Measurements from ENCODE around the gene NUMBL.

NUMBL gene

DNA sequence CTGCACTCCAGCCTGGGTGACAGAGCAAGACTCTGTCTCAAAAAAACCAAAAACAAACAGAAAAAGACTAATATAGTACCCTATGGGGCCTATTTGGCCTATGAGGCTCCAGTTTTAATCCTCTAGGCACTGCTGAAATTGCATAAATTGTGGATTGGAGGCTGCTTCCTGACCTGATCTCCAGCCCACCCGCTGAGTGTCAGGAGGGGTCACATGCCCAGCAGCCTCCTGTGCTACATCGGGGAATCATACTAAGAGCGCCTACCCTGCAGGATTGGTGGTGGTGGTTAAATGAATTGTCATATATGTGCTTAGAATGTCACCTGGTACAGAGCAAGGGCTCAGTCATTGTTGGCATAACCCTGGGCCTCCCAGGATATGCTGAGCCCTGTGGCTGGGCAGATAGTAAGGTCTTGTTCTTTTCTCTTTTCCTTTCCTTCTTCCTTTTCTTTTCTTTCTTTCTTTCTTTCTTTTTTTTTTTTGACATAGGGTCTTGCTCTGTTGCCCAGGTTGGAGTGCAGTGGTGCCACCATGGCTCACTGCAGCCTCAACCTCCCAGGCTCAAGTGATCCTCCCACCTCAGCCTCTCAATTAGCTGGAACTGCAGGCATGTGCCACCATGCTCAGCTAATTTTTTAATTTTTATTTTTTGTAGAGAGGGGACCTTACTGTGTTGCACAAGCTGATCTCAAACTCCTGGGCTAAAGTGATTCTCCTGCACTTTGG is 58.0 kb downstream of the NUMBL start:
- POLR2A ChIA-PET, result no interaction called here
- H3K9me3 ChIP-seq (ENCODE audit: control extremely low read depth in 1 of 5, control insufficient read depth in 4 of 5, insufficient read depth in 2 of 5, low read depth in 1 of 5, low read length in 4 of 5), result no peaks in the 10 kb centered on the region
- CTCF ChIA-PET, result interaction anchor here (0.9 to 3.5 kb wide), 5 partner anchors 9 to 62 kb away, joined by 3 to 42 read pairs (median 4); no protein-coding TSS in a partner anchor
- peaks cover 0 to 5% (median 0%) of the 10 kb centered on the region in 5 experiments for H3K27me3 ChIP-seq (replicated peaks in 2 of 5; ENCODE audit: control insufficient read depth in 4 of 5, insufficient read depth in 5 of 5, low read length in 4 of 5)
- no CpG with 5 or more reads among the region's 3 CpGs for WGBS (ENCODE audit: insufficient coverage)
- H3K36me3 ChIP-seq (ENCODE audit: control insufficient read depth in 4 of 4, insufficient read depth in 4 of 4, low read length in 3 of 4), result peaks cover 0 to 22% (median 4%) of the 10 kb centered on the region in 4 experiments
- DNase-seq, result no peak
- H3K4me3 ChIP-seq (ENCODE audit: control insufficient read depth in 1 of 7, extremely low read depth in 1 of 7, insufficient read depth in 4 of 7, low read depth in 2 of 7, low read length in 6 of 7), result no peak overlapping the region
- peaks cover 0 to 3% (median 3%) of the 10 kb centered on the region in 4 experiments for H3K4me1 ChIP-seq (ENCODE audit: control extremely low read depth in 1 of 4, control insufficient read depth in 4 of 4, insufficient read depth in 4 of 4, low read length in 3 of 4)
- H3K27ac ChIP-seq (ENCODE audit: insufficient read depth in 1 of 2, low read depth in 1 of 2, low read length in 2 of 2, poor library complexity in 1 of 2, severe bottlenecking in 2 of 2), result no peak overlapping the region

DNA sequence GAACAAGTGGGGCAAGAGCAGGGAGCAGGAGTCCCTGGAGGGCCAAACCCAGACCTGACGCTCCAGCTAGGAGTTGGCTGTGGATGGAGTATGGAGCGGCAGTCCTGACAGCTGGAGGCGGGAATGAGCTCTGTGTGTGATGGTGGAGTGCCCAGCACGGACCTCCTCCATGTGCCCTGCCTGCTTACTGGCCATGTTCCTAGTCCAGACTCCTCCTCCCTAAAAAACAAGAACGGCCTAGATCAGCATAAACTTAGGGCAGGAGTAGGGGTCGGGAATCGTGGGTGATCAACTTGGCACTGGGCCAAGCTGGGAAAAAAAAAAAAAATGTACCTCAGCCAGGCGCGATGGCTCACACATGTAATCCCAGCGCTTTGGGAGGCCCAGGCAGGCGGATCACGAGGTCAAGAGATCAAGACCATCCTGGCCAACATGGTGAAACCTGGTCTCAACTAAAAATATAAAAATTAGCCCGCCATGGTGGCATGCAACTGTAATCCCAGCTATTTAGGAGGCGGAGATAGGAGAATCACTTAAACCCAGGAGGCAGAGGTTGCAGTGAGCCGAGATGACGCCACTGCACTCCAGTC is 59.8 kb downstream of the NUMBL start:
- CTCF ChIA-PET, result interaction anchor here (1.2 kb wide), 1 partner anchor 15 kb away, joined by 4 read pairs; no protein-coding TSS in a partner anchor
- POLR2A ChIA-PET, result no interaction called here
- H3K4me3 ChIP-seq (ENCODE audit: control insufficient read depth in 1 of 7, extremely low read depth in 1 of 7, insufficient read depth in 4 of 7, low read depth in 2 of 7, low read length in 6 of 7), result no peak overlapping the region
- peaks cover 0 to 39% (median 9%) of the 10 kb centered on the region in 4 experiments for H3K36me3 ChIP-seq (ENCODE audit: control insufficient read depth in 4 of 4, insufficient read depth in 4 of 4, low read length in 3 of 4)
- no peak overlapping the region for H3K27ac ChIP-seq (ENCODE audit: insufficient read depth in 1 of 2, low read depth in 1 of 2, low read length in 2 of 2, poor library complexity in 1 of 2, severe bottlenecking in 2 of 2)
- no peaks in the 10 kb centered on the region for H3K9me3 ChIP-seq (ENCODE audit: control extremely low read depth in 1 of 5, control insufficient read depth in 4 of 5, insufficient read depth in 2 of 5, low read depth in 1 of 5, low read length in 4 of 5)
- peaks cover 0 to 3% (median 3%) of the 10 kb centered on the region in 4 experiments for H3K4me1 ChIP-seq (ENCODE audit: control extremely low read depth in 1 of 4, control insufficient read depth in 4 of 4, insufficient read depth in 4 of 4, low read length in 3 of 4)
- no peak for DNase-seq
- peaks cover 0 to 5% (median 0%) of the 10 kb centered on the region in 5 experiments for H3K27me3 ChIP-seq (replicated peaks in 2 of 5; ENCODE audit: control insufficient read depth in 4 of 5, insufficient read depth in 5 of 5, low read length in 4 of 5)
- WGBS (ENCODE audit: insufficient coverage), result 82% methylated on average over 12 of the region's 16 CpGs

DNA sequence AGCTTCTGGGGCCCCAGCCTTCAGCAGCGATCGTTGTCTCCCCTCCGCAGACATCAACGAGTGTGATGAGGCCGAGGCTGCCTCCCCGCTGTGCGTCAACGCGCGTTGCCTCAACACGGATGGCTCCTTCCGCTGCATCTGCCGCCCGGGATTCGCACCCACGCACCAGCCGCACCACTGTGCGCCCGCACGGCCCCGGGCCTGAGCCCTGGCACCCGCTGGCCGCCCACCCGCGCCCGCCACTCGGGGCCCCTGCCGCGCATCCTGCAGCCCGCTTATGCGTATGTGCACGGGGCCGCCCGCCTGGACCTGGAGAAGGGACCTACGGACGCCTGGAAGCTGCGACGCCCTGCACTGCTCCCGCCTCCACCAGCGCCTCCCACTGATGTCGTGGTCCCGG is 61.1 kb downstream of the NUMBL start:
- 96% methylated on average over 42 of the region's 42 CpGs for WGBS (ENCODE audit: insufficient coverage)
- no peak for DNase-seq
- H3K4me3 ChIP-seq (ENCODE audit: control insufficient read depth in 1 of 7, extremely low read depth in 1 of 7, insufficient read depth in 4 of 7, low read depth in 2 of 7, low read length in 6 of 7), result no peak overlapping the region
- peaks cover 0 to 2% (median 2%) of the 10 kb centered on the region in 4 experiments for H3K4me1 ChIP-seq (ENCODE audit: control extremely low read depth in 1 of 4, control insufficient read depth in 4 of 4, insufficient read depth in 4 of 4, low read length in 3 of 4)
- H3K36me3 ChIP-seq (ENCODE audit: control insufficient read depth in 4 of 4, insufficient read depth in 4 of 4, low read length in 3 of 4), result peaks cover 0 to 46% (median 11%) of the 10 kb centered on the region in 4 experiments
- CTCF ChIA-PET, result no interaction called here
- H3K9me3 ChIP-seq (ENCODE audit: control extremely low read depth in 1 of 5, control insufficient read depth in 4 of 5, insufficient read depth in 2 of 5, low read depth in 1 of 5, low read length in 4 of 5), result no peaks in the 10 kb centered on the region
- peaks cover 0 to 5% (median 0%) of the 10 kb centered on the region in 5 experiments for H3K27me3 ChIP-seq (replicated peaks in 2 of 5; ENCODE audit: control insufficient read depth in 4 of 5, insufficient read depth in 5 of 5, low read length in 4 of 5)
- H3K27ac ChIP-seq (ENCODE audit: insufficient read depth in 1 of 2, low read depth in 1 of 2, low read length in 2 of 2, poor library complexity in 1 of 2, severe bottlenecking in 2 of 2), result no peak overlapping the region
- POLR2A ChIA-PET, result no interaction called here

DNA sequence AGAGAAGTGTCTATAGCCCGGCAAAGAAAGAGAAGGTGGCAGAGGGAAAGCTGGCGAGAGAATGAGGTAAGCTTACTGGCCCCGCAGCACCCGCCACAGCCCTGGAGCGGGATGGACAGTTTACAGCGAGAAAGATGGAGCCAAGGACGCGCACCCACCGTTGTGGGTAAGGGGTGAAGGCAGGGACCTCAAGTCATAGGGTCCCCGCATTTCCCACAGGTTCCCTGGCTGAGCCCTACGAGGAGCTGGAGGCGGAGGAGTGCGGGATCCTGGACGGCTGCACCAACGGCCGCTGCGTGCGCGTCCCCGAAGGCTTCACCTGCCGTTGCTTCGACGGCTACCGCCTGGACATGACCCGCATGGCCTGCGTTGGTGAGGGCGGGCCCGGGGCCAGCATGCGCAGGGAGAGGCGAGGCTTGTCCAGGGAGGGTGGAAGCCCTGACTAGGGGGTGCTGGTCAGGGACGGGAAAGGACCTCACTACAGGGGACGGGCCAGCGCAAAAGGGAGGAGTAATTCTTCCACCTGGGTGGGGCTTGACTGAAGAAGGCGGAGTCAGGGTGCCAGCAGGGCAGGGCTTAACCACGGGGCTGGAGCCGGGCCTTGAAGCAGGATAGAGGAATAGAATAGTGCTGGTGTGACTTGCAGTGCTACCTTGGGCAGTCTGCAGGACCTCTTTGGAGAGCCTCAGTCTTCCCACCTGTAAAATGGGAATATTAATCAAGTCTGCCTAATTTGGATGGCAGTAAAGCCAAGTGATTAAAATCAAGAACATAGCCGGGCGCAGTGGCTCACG is 62.8 kb downstream of the NUMBL start:
- H3K36me3 ChIP-seq (ENCODE audit: control insufficient read depth in 4 of 4, insufficient read depth in 4 of 4, low read length in 3 of 4), result peaks cover 0 to 60% (median 15%) of the 10 kb centered on the region in 4 experiments
- no peak for DNase-seq
- WGBS (ENCODE audit: insufficient coverage), result 95% methylated on average over 37 of the region's 39 CpGs
- no peaks in the 10 kb centered on the region for H3K4me1 ChIP-seq (ENCODE audit: control extremely low read depth in 1 of 4, control insufficient read depth in 4 of 4, insufficient read depth in 4 of 4, low read length in 3 of 4)
- H3K9me3 ChIP-seq (ENCODE audit: control extremely low read depth in 1 of 5, control insufficient read depth in 4 of 5, insufficient read depth in 2 of 5, low read depth in 1 of 5, low read length in 4 of 5), result no peaks in the 10 kb centered on the region
- ChIA-PET CTCF (no interaction called here), POLR2A (no interaction called here)
- no peak overlapping the region for H3K4me3 ChIP-seq (ENCODE audit: control insufficient read depth in 1 of 7, extremely low read depth in 1 of 7, insufficient read depth in 4 of 7, low read depth in 2 of 7, low read length in 6 of 7)
- no peaks in the 10 kb centered on the region for H3K27me3 ChIP-seq (replicated peaks in 2 of 5; ENCODE audit: control insufficient read depth in 4 of 5, insufficient read depth in 5 of 5, low read length in 4 of 5)
- no peak overlapping the region for H3K27ac ChIP-seq (ENCODE audit: insufficient read depth in 1 of 2, low read depth in 1 of 2, low read length in 2 of 2, poor library complexity in 1 of 2, severe bottlenecking in 2 of 2)

DNA sequence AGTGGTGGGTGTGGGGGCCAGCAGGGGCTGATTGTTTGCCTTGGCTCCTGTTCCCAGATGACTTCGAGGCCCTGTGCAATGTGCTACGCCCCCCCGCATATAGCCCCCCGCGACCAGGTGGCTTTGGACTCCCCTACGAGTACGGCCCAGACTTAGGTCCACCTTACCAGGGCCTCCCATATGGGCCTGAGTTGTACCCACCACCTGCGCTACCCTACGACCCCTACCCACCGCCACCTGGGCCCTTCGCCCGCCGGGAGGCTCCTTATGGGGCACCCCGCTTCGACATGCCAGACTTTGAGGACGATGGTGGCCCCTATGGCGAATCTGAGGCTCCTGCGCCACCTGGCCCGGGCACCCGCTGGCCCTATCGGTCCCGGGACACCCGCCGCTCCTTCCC is 63.5 kb downstream of the NUMBL start:
- CTCF ChIA-PET, result no interaction called here
- H3K4me1 ChIP-seq (ENCODE audit: control extremely low read depth in 1 of 4, control insufficient read depth in 4 of 4, insufficient read depth in 4 of 4, low read length in 3 of 4), result no peaks in the 10 kb centered on the region

DNA sequence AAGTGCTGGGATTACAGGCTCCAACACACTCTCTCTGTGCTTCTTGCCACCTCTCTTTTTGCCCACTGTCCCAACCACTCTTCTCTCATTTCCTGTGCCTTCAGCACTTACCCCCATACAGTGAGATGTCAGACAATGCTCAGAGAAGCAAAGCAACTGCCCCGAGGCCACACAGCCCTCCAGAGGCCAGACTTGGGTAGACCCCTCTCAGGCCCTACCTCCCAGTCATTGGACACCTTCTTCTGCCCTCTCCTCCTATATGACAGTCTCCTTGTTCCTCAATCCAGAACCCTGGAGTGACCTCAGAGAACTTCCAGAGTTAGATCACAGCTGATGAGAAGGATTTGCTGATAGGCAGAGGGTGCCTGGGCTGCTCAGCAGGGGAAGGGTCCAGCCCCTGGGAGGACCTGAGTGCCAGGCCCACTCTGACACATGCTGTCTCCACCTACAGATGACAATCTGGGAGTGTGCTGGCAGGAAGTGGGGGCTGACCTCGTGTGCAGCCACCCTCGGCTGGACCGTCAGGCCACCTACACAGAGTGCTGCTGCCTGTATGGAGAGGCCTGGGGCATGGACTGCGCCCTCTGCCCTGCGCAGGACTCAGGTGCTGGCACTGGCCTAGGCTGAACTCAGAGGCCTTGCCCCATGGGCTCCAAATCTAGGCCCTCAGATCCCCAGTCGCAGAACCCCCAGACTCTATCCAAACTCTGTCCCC is 64.9 kb downstream of the NUMBL start:
- H3K4me3 ChIP-seq (ENCODE audit: control insufficient read depth in 1 of 7, extremely low read depth in 1 of 7, insufficient read depth in 4 of 7, low read depth in 2 of 7, low read length in 6 of 7), result no peak overlapping the region
- H3K4me1 ChIP-seq (ENCODE audit: control extremely low read depth in 1 of 4, control insufficient read depth in 4 of 4, insufficient read depth in 4 of 4, low read length in 3 of 4), result no peaks in the 10 kb centered on the region
- H3K9me3 ChIP-seq (ENCODE audit: control extremely low read depth in 1 of 5, control insufficient read depth in 4 of 5, insufficient read depth in 2 of 5, low read depth in 1 of 5, low read length in 4 of 5), result no peaks in the 10 kb centered on the region
- WGBS (ENCODE audit: insufficient coverage), result 91% methylated on average over 6 of the region's 7 CpGs
- no peaks in the 10 kb centered on the region for H3K27me3 ChIP-seq (replicated peaks in 2 of 5; ENCODE audit: control insufficient read depth in 4 of 5, insufficient read depth in 5 of 5, low read length in 4 of 5)
- ChIA-PET POLR2A (no interaction called here), CTCF (interaction anchor here (1.2 to 6.5 kb wide), 2 partner anchors 8 to 84 kb away, joined by 4 to 42 read pairs; no protein-coding TSS in a partner anchor)
- H3K36me3 ChIP-seq (ENCODE audit: control insufficient read depth in 4 of 4, insufficient read depth in 4 of 4, low read length in 3 of 4), result peaks cover 0 to 74% (median 20%) of the 10 kb centered on the region in 4 experiments
- no peak for DNase-seq
- H3K27ac ChIP-seq (ENCODE audit: insufficient read depth in 1 of 2, low read depth in 1 of 2, low read length in 2 of 2, poor library complexity in 1 of 2, severe bottlenecking in 2 of 2), result no peak overlapping the region

More for the DNA sequence above, 63.5 kb downstream of the NUMBL start:
- no peak overlapping the region for H3K4me3 ChIP-seq (ENCODE audit: control insufficient read depth in 1 of 7, extremely low read depth in 1 of 7, insufficient read depth in 4 of 7, low read depth in 2 of 7, low read length in 6 of 7)
- POLR2A ChIA-PET, result no interaction called here
- WGBS (ENCODE audit: insufficient coverage), result 98% methylated on average over 21 of the region's 24 CpGs
- no peak overlapping the region for H3K27ac ChIP-seq (ENCODE audit: insufficient read depth in 1 of 2, low read depth in 1 of 2, low read length in 2 of 2, poor library complexity in 1 of 2, severe bottlenecking in 2 of 2)
- H3K36me3 ChIP-seq (ENCODE audit: control insufficient read depth in 4 of 4, insufficient read depth in 4 of 4, low read length in 3 of 4), result peaks cover 0 to 67% (median 17%) of the 10 kb centered on the region in 4 experiments
- DNase-seq, result no peak
- no peaks in the 10 kb centered on the region for H3K9me3 ChIP-seq (ENCODE audit: control extremely low read depth in 1 of 5, control insufficient read depth in 4 of 5, insufficient read depth in 2 of 5, low read depth in 1 of 5, low read length in 4 of 5)
- no peaks in the 10 kb centered on the region for H3K27me3 ChIP-seq (replicated peaks in 2 of 5; ENCODE audit: control insufficient read depth in 4 of 5, insufficient read depth in 5 of 5, low read length in 4 of 5)
